Measurements from ENCODE around the gene CACNA1F. TPM values are rescaled to one million over a fixed set of nuclear protein-coding genes. Genes with fewer than 3 reads are reported as not detected.

The CACNA1F gene
- total RNA-seq, 1 donor from 2014 or later = 3.0 TPM

- ChIA-PET CTCF (no interaction called here), POLR2A (no interaction called here)
- ATAC-seq (ENCODE audit: low read depth) = no peak
- Mint-ChIP-seq H3K36me3 (ENCODE audit: low read depth) (peaks cover 1% of the 10 kb centered on the region), H3K27ac (no peak overlapping the region), H3K27me3 (no peaks in the 10 kb centered on the region), H3K4me3 (no peak overlapping the region), H3K4me1 (no peaks in the 10 kb centered on the region), H3K9me3 (no peaks in the 10 kb centered on the region)
- no peak for TF ChIP-seq CTCF (IDR thresholded peaks at IDR 0.05)
- intact Hi-C loops (cut with micrococcal nuclease) = no loop called here
- DNase-seq = no peak
These were observed 20.3 kb downstream of the CACNA1F start for GRCh38 chrX:49212861-49213260.

GRCh38 chrX:49212209-49212608 lies 20.9 kb downstream of the CACNA1F start:
- no peaks in the 10 kb centered on the region for H3K27me3 Mint-ChIP-seq
- no peak for ATAC-seq (ENCODE audit: low read depth)
- H3K9me3 Mint-ChIP-seq = no peaks in the 10 kb centered on the region
- H3K36me3 Mint-ChIP-seq (ENCODE audit: low read depth) = peaks cover 1% of the 10 kb centered on the region
- intact Hi-C loops (cut with micrococcal nuclease) = no loop called here
- no peak overlapping the region for H3K27ac Mint-ChIP-seq
- no peak overlapping the region for H3K4me3 Mint-ChIP-seq
- DNase-seq = no peak
- CTCF ChIA-PET = no interaction called here
- TF ChIP-seq CTCF (IDR thresholded peaks at IDR 0.05) = no peak
- POLR2A ChIA-PET = no interaction called here
- no peaks in the 10 kb centered on the region for H3K4me1 Mint-ChIP-seq

- intact Hi-C loops (cut with micrococcal nuclease) = no loop called here
- CTCF ChIA-PET = no interaction called here
- no peaks in the 10 kb centered on the region for H3K9me3 Mint-ChIP-seq
- H3K27me3 Mint-ChIP-seq = no peaks in the 10 kb centered on the region
- no peak overlapping the region for H3K27ac Mint-ChIP-seq
- no peak overlapping the region for H3K4me3 Mint-ChIP-seq
- H3K36me3 Mint-ChIP-seq (ENCODE audit: low read depth) = peaks cover 1% of the 10 kb centered on the region
- no peaks in the 10 kb centered on the region for H3K4me1 Mint-ChIP-seq
- no peak for TF ChIP-seq CTCF (IDR thresholded peaks at IDR 0.05)
- ATAC-seq (ENCODE audit: low read depth) = no peak
- POLR2A ChIA-PET = no interaction called here
- no peak for DNase-seq
These were observed 22.1 kb downstream of the CACNA1F start for GRCh38 chrX:49211074-49211473.

- DNase-seq (no peak), ATAC-seq (ENCODE audit: low read depth) (no peak)
- no peak overlapping the region for H3K4me3 Mint-ChIP-seq
- no peak for TF ChIP-seq CTCF (IDR thresholded peaks at IDR 0.05)
- intact Hi-C loops (cut with micrococcal nuclease) = no loop called here
- no peak overlapping the region for H3K27ac Mint-ChIP-seq
- CTCF ChIA-PET = no interaction called here
- H3K9me3 Mint-ChIP-seq = no peaks in the 10 kb centered on the region
- peaks cover 1% of the 10 kb centered on the region for H3K36me3 Mint-ChIP-seq (ENCODE audit: low read depth)
- POLR2A ChIA-PET = no interaction called here
- H3K4me1 Mint-ChIP-seq = no peaks in the 10 kb centered on the region
- H3K27me3 Mint-ChIP-seq = no peaks in the 10 kb centered on the region
These were observed 22.7 kb downstream of the CACNA1F start for GRCh38 chrX:49210406-49210805.

GRCh38 chrX:49209434-49210251 lies 23.5 kb downstream of the CACNA1F start:
- Mint-ChIP-seq H3K27me3 (no peaks in the 10 kb centered on the region), H3K4me3 (no peak overlapping the region), H3K27ac (no peak overlapping the region), H3K36me3 (ENCODE audit: low read depth) (no peaks in the 10 kb centered on the region), H3K4me1 (no peaks in the 10 kb centered on the region), H3K9me3 (no peaks in the 10 kb centered on the region)
- no peak for ATAC-seq (ENCODE audit: low read depth)
- POLR2A ChIA-PET = no interaction called here
- CTCF ChIA-PET = no interaction called here
- no peak for DNase-seq
- intact Hi-C loops (cut with micrococcal nuclease) = no loop called here
- TF ChIP-seq CTCF (IDR thresholded peaks at IDR 0.05) = no peak
